Ovary (tissue), 3 donors: ENCODE data around the gene FRMD4A.

Experiments used
- CTCF ChIP-seq, 3 donors: fragments of 450-650 bp in 2 of 3; fragments of 200-600 bp in 1 of 3; IDR thresholded peaks; one replicate each; pipeline versions ENCODE4 v1.5.1 to v1.8.0; 2016 to 2022; ENCODE audit warnings: antibody characterized with exemption in 3 of 3, mild to moderate bottlenecking in 1 of 3
- POLR2A ChIP-seq: fragments of 450-650 bp; IDR thresholded peaks from one replicate; pipeline ENCODE4 v1.6.1; 2017; ENCODE audit warnings: antibody characterized with exemption, mild to moderate bottlenecking, moderate library complexity
- donor health status: DM: no; HTN: no; CAD: no.

DNA sequence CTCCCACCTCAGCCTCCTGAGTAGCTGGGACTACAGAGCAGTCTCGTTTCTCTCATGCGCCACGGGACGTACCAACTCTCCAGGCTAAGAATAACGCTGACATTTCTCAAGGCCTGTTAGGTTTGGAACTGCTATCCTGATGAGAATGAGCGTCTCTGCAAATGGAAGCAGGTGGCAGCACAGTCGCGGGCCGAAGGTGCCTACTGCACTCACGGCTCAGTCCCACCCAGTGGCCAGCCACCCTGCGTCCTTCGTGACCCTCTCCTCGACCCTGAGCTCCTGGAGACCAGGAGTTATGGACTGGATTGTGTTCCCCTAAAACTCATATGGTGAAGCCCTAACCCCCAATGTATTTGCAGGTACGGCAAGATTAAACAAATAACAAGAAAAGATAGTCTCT lies 469.8 kb downstream of the FRMD4A start:
- TF ChIP-seq CTCF (IDR thresholded peaks at IDR 0.05) (no peak), POLR2A (no peak)
